Astrocyte (in vitro differentiated cells and primary cell): ENCODE results near the gene GSTT4.
"Not testable (repeated sequence)": the region's sequence is repeated elsewhere in the genome, so short reads cannot be mapped to it uniquely, and the experiment has no call there.

Experiments used
- CTCF ChIP-seq: IDR thresholded peaks from 2 replicates; pipeline ENCODE4 v1.5.1; 2011; ENCODE audit warnings: low read depth, mild to moderate bottlenecking, inconsistent platforms, low read length, moderate library complexity; ENCODE audit not compliant: insufficient read depth
- EZH2 ChIP-seq: IDR thresholded peaks from 2 replicates; pipeline ENCODE4 v1.6.1; 2012; ENCODE audit warnings: mild to moderate bottlenecking, low read length, inconsistent platforms; ENCODE audit not compliant: insufficient read depth

GRCh38 chr22:23986089-23986488, 19.2 kb downstream of the GSTT4 start:
- TF ChIP-seq CTCF, EZH2: not testable (repeated sequence)
